Upper lobe of left lung (tissue), 6 donors: ENCODE data around the gene OR52N2. TPM values are rescaled to one million over a fixed set of nuclear protein-coding genes. Genes with fewer than 3 reads are reported as not detected.

Experiments used
- ATAC-seq, 2 donors: fragments of 200-7000 bp; cut with Tn5 transposase; one replicate each; pipeline ENCODE4 v1.9.1; 2022; ENCODE audit warnings: mild to moderate bottlenecking in 2 of 2, moderate library complexity in 2 of 2; ENCODE audit not compliant: low FRiP score in 2 of 2
- DNase-seq, 2 donors: peaks; one replicate each; pipeline ENCODE4 v3.0.0-alpha.2; 2019 to 2020
- H3K27ac ChIP-seq, 4 donors: fragments of 200-600 bp; sonication (generic); one replicate each; pipeline ENCODE4 v1.5.1; 2016 to 2019
- H3K27me3 ChIP-seq, 4 donors: fragments of 200-600 bp; sonication (generic); one replicate each; pipeline ENCODE4 v1.5.1; 2017 to 2019
- H3K36me3 ChIP-seq, 4 donors: fragments of 200-600 bp; sonication (generic); one replicate each; pipeline ENCODE4 v1.5.1; 2016 to 2019
- H3K4me1 ChIP-seq, 4 donors: fragments of 200-600 bp; sonication (generic); one replicate each; pipeline ENCODE4 v1.5.1; 2018 to 2019
- H3K4me3 ChIP-seq, 4 donors: fragments of 200-600 bp; sonication (generic); one replicate each; pipeline ENCODE4 v1.5.1; 2017 to 2019; ENCODE audit warnings: mild to moderate bottlenecking in 2 of 4, moderate library complexity in 1 of 4
- H3K9me3 ChIP-seq, 4 donors: fragments of 200-600 bp; sonication (generic); one replicate each; pipeline ENCODE4 v1.5.1; 2018 to 2019
- CTCF ChIP-seq, 6 experiments: fragments of 450-650 bp in 4 of 6; fragments of 200-600 bp in 2 of 6; sonication (generic) in 2 of 6; IDR thresholded peaks; one replicate each; pipeline ENCODE4 v1.5.1; 2016 to 2019; ENCODE audit warnings: antibody characterized with exemption in 6 of 6
- EP300 ChIP-seq, 4 donors: sonication (generic); formaldehyde crosslinking; IDR thresholded peaks; one replicate each; pipeline ENCODE4 v1.5.1; 2017; ENCODE audit warnings: antibody characterized with exemption in 4 of 4, control low read depth in 2 of 4
- POLR2A ChIP-seq, 4 donors: fragments of 450-650 bp; IDR thresholded peaks; one replicate each; pipeline ENCODE4 v1.5.1; 2016 to 2017; ENCODE audit warnings: antibody characterized with exemption in 4 of 4, mild to moderate bottlenecking in 2 of 4
- POLR2AphosphoS5 ChIP-seq, 2 donors: sonication (generic); formaldehyde crosslinking; IDR thresholded peaks; one replicate each; pipeline ENCODE4 v1.5.1; 2017; ENCODE audit warnings: antibody characterized with exemption in 2 of 2
- WGBS, 2 donors: methylation state at CpG; one replicate each; pipeline ENCODE4 v1.1.5; 2017 to 2018; 5-methylcytosine and 5-hydroxymethylcytosine counted together
- total RNA-seq, 6 donors: library from RNA; depleted of rRNA in 4 of 6; stranded (reverse); fragments of >200 nt in 4 of 6; gene quantifications; one replicate each; pipeline versions ENCODE4 v1.1.0 to v1.2.1, GENCODE V29; 2016 to 2021
- donor health status: DM: no; HTN: no; CAD: no; lungs with moderate emphysema.
- donor health status: DM: no; HTN: yes; CAD: no; lungs with severe emphysema.

Gene OR52N2
- not detected for total RNA-seq

DNA sequence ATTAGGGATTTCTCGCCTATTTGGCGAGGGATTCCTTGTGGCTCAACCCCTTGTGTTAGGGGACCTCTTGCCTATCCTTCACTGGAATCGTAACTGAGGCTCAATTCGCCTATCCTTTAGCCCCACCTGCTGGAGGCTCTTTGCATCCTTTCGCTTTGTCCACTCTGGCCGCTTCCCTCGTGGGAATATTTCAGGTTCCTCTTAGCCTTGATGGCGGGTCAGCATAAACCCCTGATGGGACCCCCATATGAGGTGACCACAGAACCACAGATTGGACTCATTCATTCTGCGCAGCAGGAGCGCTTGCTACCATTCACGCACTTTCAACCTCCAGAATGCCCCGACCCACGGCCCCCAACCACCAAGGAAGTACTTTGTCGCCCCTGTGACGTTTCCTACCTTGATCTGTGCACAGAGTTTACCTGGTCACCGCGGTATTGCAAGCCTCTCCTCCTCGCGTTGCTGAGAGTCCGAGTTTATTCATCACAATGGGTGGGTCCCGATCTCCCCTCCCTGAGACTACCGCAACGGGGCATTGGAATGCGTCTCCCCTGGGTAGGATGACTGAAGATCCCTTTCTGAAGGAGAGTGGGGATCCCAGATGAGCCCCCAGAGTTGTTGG lies at the start of gene OR52N2:
Gene OR52N2, plus strand, starts transcription at position 425 of the 622 bp plus-strand sequence. CDS start 11,412 bp downstream, outside the sequence.
- peak in 1 of 2 donors; percentile 79 for DNase-seq
- H3K4me1 ChIP-seq, result peaks cover 0 to 14% (median 3%) of the 10 kb centered on the region in 4 donors
- peaks cover 0 to 4% (median under 1%) of the 10 kb centered on the region in 4 donors for H3K9me3 ChIP-seq
- no peaks in the 10 kb centered on the region for H3K27me3 ChIP-seq
- peak within 1 kb of the TSS; percentile 44 to 53 (median 49) for H3K4me3 ChIP-seq
- no peak within 1 kb of the TSS for H3K27ac ChIP-seq
- TF ChIP-seq CTCF (IDR thresholded peaks at IDR 0.05) (peak; percentile 80 to 89 (median 84)), POLR2A (IDR thresholded peaks at IDR 0.05) (no peak)
- no peaks in the 10 kb centered on the region for H3K36me3 ChIP-seq
- ATAC-seq, result peak; percentile 91 to 97
- 11 to 25% methylated on average over 12 to 24 of the region's 24 CpGs for WGBS, 2 donors

GRCh38 chr11:5767056-5767455 lies 41.7 kb upstream of the OR52N2 start:
- no peaks in the 10 kb centered on the region for H3K27me3 ChIP-seq
- no peaks in the 10 kb centered on the region for H3K9me3 ChIP-seq
- H3K27ac ChIP-seq, result no peak overlapping the region
- ATAC-seq, result no peak
- no peak overlapping the region for H3K4me3 ChIP-seq
- TF ChIP-seq POLR2AphosphoS5 (IDR thresholded peaks at IDR 0.05) (no peak), CTCF (IDR thresholded peaks at IDR 0.05) (no peak), EP300 (IDR thresholded peaks at IDR 0.05) (no peak), POLR2A (IDR thresholded peaks at IDR 0.05) (no peak)
- WGBS, 2 donors, result 75 to 83% methylated on average over 1 of the region's 1 CpG
- H3K36me3 ChIP-seq, result no peaks in the 10 kb centered on the region
- no peaks in the 10 kb centered on the region for H3K4me1 ChIP-seq
- DNase-seq, result no peak

DNA sequence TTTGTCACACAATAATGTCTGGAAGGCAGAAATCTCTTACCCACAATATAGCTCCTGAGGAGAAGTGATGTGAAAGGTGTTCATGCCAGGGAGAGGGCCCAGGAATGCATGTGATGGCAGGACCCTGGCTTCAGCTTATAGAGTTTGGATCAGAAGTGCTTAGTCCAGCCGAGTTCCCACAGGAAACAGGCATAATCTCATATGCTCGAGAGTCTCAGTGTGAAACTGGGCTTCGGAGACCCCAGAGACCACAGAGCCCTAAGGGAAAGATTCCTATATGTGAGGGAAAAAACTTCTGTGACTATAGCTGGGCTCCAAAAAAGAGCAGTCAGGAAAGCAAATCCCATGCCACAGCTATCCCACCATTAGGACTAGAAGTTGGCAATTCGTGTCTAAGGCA lies 25.5 kb upstream of the OR52N2 start, which contains the start of gene OR52N5:
Gene OR52N5, minus strand, starts transcription at position 101 of the 400 bp plus-strand sequence. CDS start 4,721 bp downstream, outside the sequence.
- H3K4me3 ChIP-seq, result no peak within 1 kb of the TSS
- 45 to 47% methylated on average over 2 to 4 of the region's 4 CpGs for WGBS, 2 donors
- H3K27ac ChIP-seq, result no peak within 1 kb of the TSS
- H3K9me3 ChIP-seq, result no peaks in the 10 kb centered on the region
- no peaks in the 10 kb centered on the region for H3K27me3 ChIP-seq
- H3K36me3 ChIP-seq, result no peaks in the 10 kb centered on the region
- no peak for DNase-seq
- H3K4me1 ChIP-seq, result no peaks in the 10 kb centered on the region
- TF ChIP-seq POLR2A (IDR thresholded peaks at IDR 0.05) (no peak), POLR2AphosphoS5 (IDR thresholded peaks at IDR 0.05) (no peak), EP300 (IDR thresholded peaks at IDR 0.05) (no peak), CTCF (IDR thresholded peaks at IDR 0.05) (no peak)
- no peak for ATAC-seq

GRCh38 chr11:5791165-5791564 lies 17.6 kb upstream of the OR52N2 start, which contains the start of gene OR52N1:
OR52N1 (minus strand) TSS chr11:5791265; CDS start chr11:5788816, 2,449 bp downstream.
- H3K27me3 ChIP-seq, result no peaks in the 10 kb centered on the region
- H3K9me3 ChIP-seq, result no peaks in the 10 kb centered on the region
- no peak within 1 kb of the TSS for H3K27ac ChIP-seq
- no peaks in the 10 kb centered on the region for H3K36me3 ChIP-seq
- no peak for DNase-seq
- WGBS, 2 donors, result 72 to 77% methylated on average over 3 of the region's 3 CpGs
- no peak for ATAC-seq
- no peak within 1 kb of the TSS for H3K4me3 ChIP-seq
- H3K4me1 ChIP-seq, result no peaks in the 10 kb centered on the region
- no peak for TF ChIP-seq EP300 (IDR thresholded peaks at IDR 0.05)
- TF ChIP-seq POLR2A (IDR thresholded peaks at IDR 0.05), result no peak
- no peak for TF ChIP-seq POLR2AphosphoS5 (IDR thresholded peaks at IDR 0.05)
- no peak for TF ChIP-seq CTCF (IDR thresholded peaks at IDR 0.05)

GRCh38 chr11:5796541-5796940 lies 12.2 kb upstream of the OR52N2 start:
- H3K9me3 ChIP-seq, result no peaks in the 10 kb centered on the region
- no peaks in the 10 kb centered on the region for H3K36me3 ChIP-seq
- H3K4me1 ChIP-seq, result no peaks in the 10 kb centered on the region
- DNase-seq, result no peak
- no peak overlapping the region for H3K27ac ChIP-seq
- no peak for ATAC-seq
- TF ChIP-seq POLR2A (IDR thresholded peaks at IDR 0.05) (no peak), CTCF (IDR thresholded peaks at IDR 0.05) (no peak), EP300 (IDR thresholded peaks at IDR 0.05) (no peak), POLR2AphosphoS5 (IDR thresholded peaks at IDR 0.05) (no peak)
- no peaks in the 10 kb centered on the region for H3K27me3 ChIP-seq
- no peak overlapping the region for H3K4me3 ChIP-seq
- WGBS, 2 donors, result 88 to 93% methylated on average over 6 of the region's 6 CpGs
